H1 (cell line): ENCODE results near the gene MPHOSPH8. TPM values are rescaled to one million over a fixed set of nuclear protein-coding genes. Genes with fewer than 3 reads are reported as not detected.
"Not testable (repeated sequence)": the region's sequence is repeated elsewhere in the genome, so short reads cannot be mapped to it uniquely, and the experiment has no call there.

Experiments used
- CTCF ChIA-PET: fragments of 300-600 bp; sonication (Branson Sonifier 250); formaldehyde crosslinking; loops from one replicate; lab custom pipeline; 2021; ENCODE audit not compliant: partially characterized antibody; lab: Charles Lee
- POLR2A ChIA-PET: fragments of 300-600 bp; sonication (Branson Sonifier 250); formaldehyde crosslinking; loops from one replicate; lab custom pipeline; 2021; ENCODE audit warnings: inconsistent platforms; ENCODE audit not compliant: partially characterized antibody; lab: Charles Lee
- DNase-seq, 2 experiments: peaks; one replicate each; pipeline versions ENCODE4 v3.0.0 to v3.0.0-alpha.2; 2010 to 2022; ENCODE audit warnings: low spot score in 2 of 2, low read depth in 1 of 2, mixed read lengths in 1 of 2
- FAIRE-seq: peaks from 2 replicates; lab custom pipeline; 2011; peaks lifted over from hg19 to GRCh38; lab: Jason Lieb, UNC
- H2AFZ ChIP-seq: 2 replicates; pipeline ENCODE4 v1.8.1; 2012; ENCODE audit warnings: low read length, inconsistent platforms
- H2AK5ac ChIP-seq: 2 replicates; pipeline ENCODE4 v1.6.1; 2013; ENCODE audit warnings: low read depth, low read length
- H2BK120ac ChIP-seq: replicated peaks from 2 replicates; pipeline ENCODE3; 2013; ENCODE audit warnings: low read depth, low read length, inconsistent platforms
- H2BK12ac ChIP-seq: 2 replicates; pipeline ENCODE4 v1.6.1; 2013; ENCODE audit warnings: low read depth, low read length
- H2BK15ac ChIP-seq: 2 replicates; pipeline ENCODE4 v1.6.1; 2013; ENCODE audit warnings: low read length
- H2BK20ac ChIP-seq: 2 replicates; pipeline ENCODE4 v1.6.1; 2013; ENCODE audit warnings: low read length
- H2BK5ac ChIP-seq: 2 replicates; pipeline ENCODE4 v1.6.1; 2013; ENCODE audit warnings: low read depth, low read length
- H3K14ac ChIP-seq: 2 replicates; pipeline ENCODE4 v1.6.1; 2013; ENCODE audit warnings: inconsistent platforms; ENCODE audit not compliant: insufficient read length
- H3K18ac ChIP-seq: 2 replicates; pipeline ENCODE4 v1.6.1; 2013; ENCODE audit warnings: low read length; ENCODE audit errors: extremely low read depth
- H3K23ac ChIP-seq: 2 replicates; pipeline ENCODE4 v1.6.1; 2013; ENCODE audit warnings: inconsistent platforms; ENCODE audit not compliant: insufficient read length
- H3K23me2 ChIP-seq: 2 replicates; pipeline ENCODE4 v1.6.1; 2013; ENCODE audit warnings: low read depth, low read length
- H3K27ac ChIP-seq: 2 replicates; pipeline ENCODE4 v1.6.1; 2011; ENCODE audit warnings: low read depth, low read length, inconsistent platforms
- H3K27me3 ChIP-seq, 4 experiments: replicated peaks in 1 of 4; 1 replicate in 1 of 4; 2 replicates in 3 of 4; pipeline versions ENCODE4 v1.6.1 to v1.8.1; 2011 to 2013; ENCODE audit warnings: low read length in 3 of 4, mild to moderate bottlenecking in 3 of 4, inconsistent platforms in 2 of 4, mixed read lengths in 2 of 4, moderate library complexity in 1 of 4; ENCODE audit not compliant: control insufficient read depth in 3 of 4, insufficient read depth in 3 of 4; ENCODE audit errors: extremely low read depth in 1 of 4
- H3K36me3 ChIP-seq, 4 experiments: 2 replicates each; pipeline versions ENCODE4 v1.6.1 to v1.8.1; 2011 to 2013; ENCODE audit warnings: mild to moderate bottlenecking in 4 of 4, low read length in 3 of 4, moderate library complexity in 2 of 4, control low read depth in 1 of 4, inconsistent platforms in 1 of 4; ENCODE audit not compliant: insufficient read depth in 4 of 4, control insufficient read depth in 2 of 4
- H3K4ac ChIP-seq: replicated peaks from 2 replicates; pipeline ENCODE3; 2013; ENCODE audit warnings: low read length, low read depth, mixed read lengths, inconsistent platforms; ENCODE audit not compliant: insufficient read length
- H3K4me1 ChIP-seq, 4 experiments: replicated peaks in 1 of 4; 1 replicate in 1 of 4; 2 replicates in 3 of 4; pipeline versions ENCODE4 v1.6.1 to v1.8.1; 2011 to 2013; ENCODE audit warnings: low read length in 3 of 4, inconsistent platforms in 2 of 4, mixed read lengths in 1 of 4; ENCODE audit not compliant: insufficient read depth in 4 of 4, control insufficient read depth in 3 of 4
- H3K4me2 ChIP-seq, 2 experiments: 2 replicates each; pipeline versions ENCODE4 v1.6.1 to v1.8.1; 2011 to 2013; ENCODE audit warnings: low read depth in 2 of 2, low read length in 2 of 2, control low read depth in 1 of 2, inconsistent platforms in 1 of 2, mild to moderate bottlenecking in 1 of 2; ENCODE audit not compliant: insufficient read depth in 1 of 2
- H3K4me3 ChIP-seq, 4 experiments: fragments of 200-600, 300-600 bp in 1 of 4; sonication (generic), shearing (Covaris generic), sonication (Bioruptor Twin) in 1 of 4; 2 replicates each; pipeline versions ENCODE4 v1.5.1 to v1.8.1; 2011 to 2016; ENCODE audit warnings: low read length in 4 of 4, low read depth in 3 of 4, control low read depth in 2 of 4, inconsistent platforms in 2 of 4, mild to moderate bottlenecking in 2 of 4, mixed read lengths in 1 of 4, moderate library complexity in 1 of 4; ENCODE audit not compliant: insufficient read depth in 2 of 4; ENCODE audit errors: extremely low read depth in 1 of 4
- H3K56ac ChIP-seq: replicated peaks from 2 replicates; pipeline ENCODE3; 2013; ENCODE audit warnings: low read depth, mild to moderate bottlenecking, mixed read lengths, low read length, inconsistent platforms; ENCODE audit not compliant: insufficient read length
- H3K79me1 ChIP-seq: 2 replicates; pipeline ENCODE4 v1.6.1; 2013; ENCODE audit warnings: low read depth, low read length, control low read depth
- H3K79me2 ChIP-seq, 2 experiments: 2 replicates each; pipeline versions ENCODE4 v1.6.1 to v1.8.1; 2012 to 2013; ENCODE audit warnings: low read length in 2 of 2, mild to moderate bottlenecking in 2 of 2, inconsistent platforms in 1 of 2; ENCODE audit not compliant: insufficient read depth in 2 of 2, control insufficient read depth in 1 of 2
- H3K9ac ChIP-seq, 4 experiments: replicated peaks in 1 of 4; 1 replicate in 1 of 4; 2 replicates in 3 of 4; pipeline versions ENCODE4 v1.6.1 to v1.8.1; 2011 to 2013; ENCODE audit warnings: low read depth in 3 of 4, low read length in 3 of 4, control low read depth in 2 of 4, mild to moderate bottlenecking in 2 of 4, moderate library complexity in 2 of 4, inconsistent platforms in 1 of 4; ENCODE audit errors: extremely low read depth in 1 of 4
- H3K9me3 ChIP-seq, 2 experiments: 2 replicates each; pipeline versions ENCODE4 v1.6.1 to v1.8.1; 2012 to 2013; ENCODE audit warnings: mild to moderate bottlenecking in 2 of 2, moderate library complexity in 2 of 2, control low read depth in 1 of 2, inconsistent platforms in 1 of 2, low read depth in 1 of 2, low read length in 1 of 2, mixed read lengths in 1 of 2; ENCODE audit not compliant: insufficient read depth in 2 of 2
- H4K20me1 ChIP-seq, 2 experiments: replicated peaks in 1 of 2; 2 replicates each; pipeline versions ENCODE3 to v1.8.1; 2011 to 2013; ENCODE audit warnings: inconsistent platforms in 2 of 2, low read length in 2 of 2, mild to moderate bottlenecking in 1 of 2; ENCODE audit not compliant: insufficient read depth in 2 of 2, control insufficient read depth in 1 of 2
- H4K5ac ChIP-seq: 2 replicates; pipeline ENCODE4 v1.6.1; 2013; ENCODE audit warnings: low read length, low read depth, mixed read lengths, inconsistent platforms; ENCODE audit not compliant: insufficient read length
- H4K8ac ChIP-seq: 2 replicates; pipeline ENCODE4 v1.8.0; 2013; ENCODE audit warnings: mild to moderate bottlenecking, moderate library complexity, low read length, inconsistent platforms; ENCODE audit not compliant: insufficient read depth; ENCODE audit errors: extremely low read depth
- H4K91ac ChIP-seq: replicated peaks from 2 replicates; pipeline ENCODE3; 2013; ENCODE audit warnings: low read length, mixed read lengths, inconsistent platforms; ENCODE audit not compliant: insufficient read length
- POLR2A ChIP-seq, 2 experiments: IDR thresholded peaks; 1 replicate in 1 of 2; 2 replicates in 1 of 2; pipeline ENCODE4 v1.6.1; 2011; ENCODE audit warnings: low read depth in 2 of 2, low read length in 2 of 2, mild to moderate bottlenecking in 2 of 2; ENCODE audit errors: control extremely low read depth in 1 of 2
- WGBS, 2 experiments: shearing (Covaris generic) in 1 of 2; methylation state at CpG; one replicate each; pipeline versions ENCODE4 v1.1.6 to v1.1.7; 2013 to 2015; ENCODE audit warnings: low lambda C conversion rate in 2 of 2, mixed read lengths in 2 of 2, inconsistent platforms in 1 of 2, low coverage in 1 of 2, missing lambda C conversion rate in 1 of 2; ENCODE audit not compliant: insufficient replicate concordance in 2 of 2, insufficient coverage in 1 of 2, insufficient read length in 1 of 2; ENCODE audit errors: extremely low coverage in 1 of 2, missing lambda C conversion rate in 1 of 2; 5-methylcytosine and 5-hydroxymethylcytosine counted together
- polyA plus RNA-seq, 7 experiments: library from polyadenylated mRNA; depleted of rRNA in 3 of 7; stranded (reverse) in 5 of 7; unstranded in 2 of 7; fragments of >200 nt in 5 of 7; fragments of 200-250 nt in 2 of 7; gene quantifications; 1 replicate in 5 of 7; 2 replicates in 1 of 7; 4 replicates in 1 of 7; pipeline versions ENCODE4 v1.2.1 to v1.2.3, GENCODE V29; 2011 to 2013; ENCODE audit warnings: missing spikeins in 2 of 7, mixed read lengths in 2 of 7
- total RNA-seq: library from RNA; stranded (reverse); fragmentation: NEBNext Ultra II Directional; extraction: Animal tissue kit (Norgen Biotek cat#: 25700); gene quantifications from 2 replicates; pipeline ENCODE4 v1.2.1, GENCODE V29; 2021

The MPHOSPH8 gene
- total and polyA plus RNA-seq, 2 of the 8 experiments (the other 6 are each of a cell fraction or from before 2014, with no cell fraction given) = 8.3 to 20.5 TPM

GRCh38 chr13:19691447-19691846 is 58.0 kb downstream of the MPHOSPH8 start:
- FAIRE-seq, H3K4me1 ChIP-seq, H2BK15ac ChIP-seq, H3K23ac ChIP-seq, CTCF ChIA-PET, H2BK20ac ChIP-seq, H3K79me1 ChIP-seq, H3K56ac ChIP-seq, H3K27me3 ChIP-seq, H4K20me1 ChIP-seq, H3K9me3 ChIP-seq, H3K4ac ChIP-seq, DNase-seq, H3K18ac ChIP-seq, H2AK5ac ChIP-seq, H2AFZ ChIP-seq, H3K36me3 ChIP-seq, H3K4me3 ChIP-seq, H3K27ac ChIP-seq, H2BK5ac ChIP-seq, H2BK120ac ChIP-seq, H2BK12ac ChIP-seq, H3K4me2 ChIP-seq, H4K91ac ChIP-seq, H3K9ac ChIP-seq, H3K23me2 ChIP-seq, H4K5ac ChIP-seq, H3K14ac ChIP-seq, H4K8ac ChIP-seq: not testable (repeated sequence)
- POLR2A ChIA-PET = interaction anchor here (1.1 kb wide), 1 partner anchor 14 kb away, joined by 4 read pairs; no protein-coding TSS in a partner anchor
- H3K79me2 ChIP-seq = peaks cover 0 to 19% of the 10 kb centered on the region in 2 experiments; a peak in 2 of 4 replicates
- WGBS, 2 experiments = 83% methylated on average over 8 of the region's 8 CpGs; no CpG with 5 or more reads in 1 of the 2 experiments
- TF ChIP-seq POLR2A (IDR thresholded peaks at IDR 0.05; ENCODE audit: control extremely low read depth in 1 of 2, low read depth in 2 of 2, low read length in 2 of 2) = 0 out of 3 replicates have a peak, but pooled peaks of 1 of the 2 experiments have one; percentile 17
